Endothelial cell of umbilical vein (primary cell): ENCODE measurements around the gene LAMA5. TPM values are rescaled to one million over a fixed set of nuclear protein-coding genes. Genes with fewer than 3 reads are reported as not detected.

Experiments used
- BruUV-seq: library from RNA; stranded (reverse); fragments of 400-500 nt; replicated peaks from 2 replicates; lab custom pipeline; 2021; lab: Mats Ljungman, UMichigan
- CTCF ChIA-PET: fragments of 300-600, 350-600 bp; sonication (Branson Sonifier 250); formaldehyde crosslinking; loops from one replicate; lab custom pipeline; 2021; ENCODE audit warnings: antibody characterized with exemption, inconsistent platforms; lab: Charles Lee
- POLR2A ChIA-PET: fragments of 300-600, 350-600 bp; sonication (Branson Sonifier 250); formaldehyde crosslinking; loops from one replicate; lab custom pipeline; 2021; ENCODE audit warnings: antibody characterized with exemption, inconsistent platforms; lab: Charles Lee
- DNase-seq: peaks from one replicate; pipeline ENCODE4 v3.0.0-alpha.2; 2011; ENCODE audit warnings: low read depth, low spot score
- FAIRE-seq: peaks from 2 replicates; lab custom pipeline; 2011; peaks lifted over from hg19 to GRCh38; lab: Jason Lieb, UNC
- H2AFZ ChIP-seq: 2 replicates; pipeline ENCODE4 v1.6.0; 2012; ENCODE audit warnings: low read depth, low read length, control low read depth, inconsistent platforms
- H3K27ac ChIP-seq: 2 replicates; pipeline ENCODE4 v1.5.1; 2011; ENCODE audit warnings: low read depth, mild to moderate bottlenecking, control low read depth, low read length, moderate library complexity; ENCODE audit not compliant: insufficient read depth
- H3K27me3 ChIP-seq, 2 experiments: 2 replicates each; pipeline versions ENCODE4 v1.6.0 to v1.6.1; 2011; ENCODE audit warnings: low read length in 2 of 2, mixed read lengths in 1 of 2; ENCODE audit not compliant: control insufficient read depth in 2 of 2, insufficient read depth in 2 of 2
- H3K36me3 ChIP-seq, 2 experiments: 2 replicates in 1 of 2; 3 replicates in 1 of 2; pipeline ENCODE4 v1.5.1; 2011; ENCODE audit warnings: low read length in 2 of 2, mild to moderate bottlenecking in 1 of 2, moderate library complexity in 1 of 2; ENCODE audit not compliant: control insufficient read depth in 2 of 2, insufficient read depth in 2 of 2; ENCODE audit errors: extremely low read depth in 1 of 2
- H3K4me1 ChIP-seq: 3 replicates; pipeline ENCODE4 v1.5.1; 2011; ENCODE audit warnings: mild to moderate bottlenecking, low read length; ENCODE audit not compliant: control insufficient read depth, insufficient read depth; ENCODE audit errors: extremely low read depth
- H3K4me2 ChIP-seq: 2 replicates; pipeline ENCODE4 v1.6.1; 2011; ENCODE audit warnings: low read length, control low read depth, mixed read lengths; ENCODE audit not compliant: insufficient read depth
- H3K4me3 ChIP-seq, 3 experiments: fragments of 200-600 bp in 1 of 3; sonication (generic), shearing (Covaris generic) in 1 of 3; replicated peaks in 1 of 3; 2 replicates each; pipeline ENCODE4 v1.5.1; 2011 to 2016; ENCODE audit warnings: control low read depth in 3 of 3, low read length in 3 of 3, mild to moderate bottlenecking in 2 of 3, inconsistent platforms in 1 of 3, low read depth in 1 of 3, moderate library complexity in 1 of 3; ENCODE audit not compliant: insufficient read depth in 1 of 3
- H3K79me2 ChIP-seq: 2 replicates; pipeline ENCODE4 v1.6.0; 2012; ENCODE audit warnings: low read length, inconsistent platforms; ENCODE audit not compliant: control insufficient read depth, insufficient read depth
- H3K9ac ChIP-seq: replicated peaks from 2 replicates; pipeline ENCODE3; 2011; ENCODE audit warnings: low read length, control low read depth; ENCODE audit not compliant: insufficient read depth; ENCODE audit errors: extremely low read depth
- H3K9me1 ChIP-seq: replicated peaks from 3 replicates; pipeline ENCODE4 v1.6.0; 2011; ENCODE audit warnings: mild to moderate bottlenecking, low read length; ENCODE audit not compliant: control insufficient read depth, insufficient read depth; ENCODE audit errors: extremely low read depth
- H3K9me3 ChIP-seq: replicated peaks from 2 replicates; pipeline ENCODE4 v1.5.1; 2012; ENCODE audit warnings: low read length, inconsistent platforms; ENCODE audit not compliant: control insufficient read depth, insufficient read depth
- H4K20me1 ChIP-seq: replicated peaks from 2 replicates; pipeline ENCODE3; 2011; ENCODE audit warnings: mild to moderate bottlenecking, low read length; ENCODE audit not compliant: control insufficient read depth, insufficient read depth; ENCODE audit errors: extremely low read depth
- CTCF ChIP-seq, 2 donors: IDR thresholded peaks; 1 replicate in 1 of 2; 2 replicates in 1 of 2; pipeline ENCODE4 v1.5.1; 2011; ENCODE audit warnings: low read length in 2 of 2, mild to moderate bottlenecking in 2 of 2, moderate library complexity in 2 of 2, control low read depth in 1 of 2, inconsistent platforms in 1 of 2, low read depth in 1 of 2; ENCODE audit not compliant: insufficient read depth in 1 of 2; ENCODE audit errors: extremely low read depth in 1 of 2
- EZH2 ChIP-seq: IDR thresholded peaks from 2 replicates; pipeline ENCODE4 v1.6.1; 2012; ENCODE audit warnings: borderline replicate concordance, low read depth, mild to moderate bottlenecking, moderate library complexity, low read length, inconsistent platforms; ENCODE audit not compliant: severe bottlenecking
- FOS ChIP-seq: IDR thresholded peaks from 2 replicates; pipeline ENCODE4 v1.6.1; 2011; ENCODE audit warnings: mild to moderate bottlenecking, low read length, moderate library complexity, borderline replicate concordance; ENCODE audit not compliant: insufficient read depth
- GATA2 ChIP-seq: IDR thresholded peaks from 2 replicates; pipeline ENCODE4 v1.7.0; 2011; ENCODE audit warnings: low read depth, mild to moderate bottlenecking, moderate library complexity, mixed read lengths, low read length; ENCODE audit not compliant: insufficient read length, insufficient read depth
- JUN ChIP-seq: IDR thresholded peaks from 2 replicates; pipeline ENCODE4 v1.6.1; 2011; ENCODE audit warnings: borderline replicate concordance, low read depth; ENCODE audit not compliant: insufficient read length, insufficient read depth
- MYC ChIP-seq: IDR thresholded peaks from one replicate; pipeline ENCODE4 v1.6.1; 2011; ENCODE audit warnings: mild to moderate bottlenecking, low read depth, low read length
- POLR2A ChIP-seq: IDR thresholded peaks from 2 replicates; pipeline ENCODE4 v1.6.1; 2012; ENCODE audit warnings: low read depth, mild to moderate bottlenecking, control low read depth, low read length
- POLR2AphosphoS5 ChIP-seq: IDR thresholded peaks from 2 replicates; pipeline ENCODE4 v1.6.1; 2012; ENCODE audit warnings: low read depth, mild to moderate bottlenecking, control low read depth, low read length, moderate library complexity; ENCODE audit not compliant: insufficient read depth
- dilution Hi-C: fragments of 300-500 bp; cut with MboI; formaldehyde crosslinking; loops from one replicate; pipeline ENCODE4 v1.15.0; 2019; ENCODE audit warnings: low sequenced_read_pairs; ENCODE audit not compliant: extremely low pct_ligation_motif_present
- intact Hi-C: fragments of 100-400 bp; cut with micrococcal nuclease; formaldehyde crosslinking; loops from one replicate; pipeline ENCODE4 v1.10.0; 2022
- polyA plus RNA-seq, 4 experiments: library from polyadenylated mRNA; depleted of rRNA in 3 of 4; stranded (reverse) in 3 of 4; unstranded in 1 of 4; fragments of >200 nt; gene quantifications; 2 replicates each; pipeline versions ENCODE4 v1.2.1 to v1.2.3, GENCODE V29; 2011 to 2012; ENCODE audit warnings: missing spikeins in 1 of 4
- total RNA-seq: library from RNA; stranded (reverse); gene quantifications from 2 replicates; pipeline ENCODE4 v1.2.3, GENCODE V29; 2021
- TF ChIP-seq, protein P1 (sequence below): IDR thresholded peaks from 2 replicates; pipeline ENCODE4 v1.6.1; 2011; ENCODE audit not compliant: insufficient read depth, insufficient read length

LAMA5 gene
- total and polyA plus RNA-seq, 2 donors (not counting 3 experiments of a cell fraction or from before 2014, with no cell fraction given): 24.0 to 145 TPM

DNA sequence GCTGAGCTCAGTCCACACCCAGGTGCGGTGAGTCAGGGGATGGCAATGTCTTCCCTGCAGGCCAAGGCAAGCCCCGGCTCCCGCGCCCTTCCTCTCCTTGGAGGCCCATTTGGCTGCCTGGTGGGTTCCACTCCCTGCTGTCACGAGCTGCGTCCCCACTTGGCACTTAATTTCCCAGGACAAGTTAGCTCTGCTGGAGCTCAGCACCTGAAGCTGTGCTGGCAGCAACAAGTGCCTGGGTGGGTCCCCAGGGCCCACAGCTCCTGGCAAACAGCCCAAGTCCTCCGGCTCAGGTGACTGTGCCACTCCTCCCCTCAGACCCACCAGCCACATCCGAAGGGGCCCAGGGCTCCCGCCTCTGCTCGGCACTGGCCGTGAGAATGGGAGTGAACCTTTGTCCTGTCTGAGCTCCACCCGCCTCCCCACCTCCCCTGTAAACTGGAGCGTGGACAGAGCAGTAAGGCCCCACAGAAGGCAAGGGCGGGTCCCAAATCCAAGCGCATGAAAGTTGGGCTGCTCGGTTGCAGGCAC lies 16.9 kb downstream of the LAMA5 start:
- BruUV-seq: no TSS peak
- CTCF ChIA-PET: interaction anchor here (1.2 to 2.1 kb wide), 4 partner anchors 14 to 32 kb away, joined by 4 to 14 read pairs (median 12); partner anchors contain the start of gene LAMA5
- TF ChIP-seq GATA2 (no peak), POLR2A (no peak), MYC (no peak), EZH2 (no peak), JUN (no peak), CTCF (IDR thresholded peaks at IDR 0.05; ENCODE audit: extremely low read depth in 1 of 2, insufficient read depth in 1 of 2, low read depth in 1 of 2, low read length in 2 of 2) (no peak), FOS (no peak), POLR2AphosphoS5 (no peak)
- TF ChIP-seq, protein P1, sequence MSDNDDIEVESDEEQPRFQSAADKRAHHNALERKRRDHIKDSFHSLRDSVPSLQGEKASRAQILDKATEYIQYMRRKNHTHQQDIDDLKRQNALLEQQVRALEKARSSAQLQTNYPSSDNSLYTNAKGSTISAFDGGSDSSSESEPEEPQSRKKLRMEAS: no peak
- no peak for FAIRE-seq
- POLR2A ChIA-PET: no interaction called here
- Histone ChIP-seq H3K9ac (no peak overlapping the region), H3K4me1 (peaks cover 1% of the 10 kb centered on the region), H3K9me1 (no peaks in the 10 kb centered on the region), H4K20me1 (no peaks in the 10 kb centered on the region), H3K79me2 (peaks cover 31% of the 10 kb centered on the region), H3K27me3 (no peaks in the 10 kb centered on the region), H3K27ac (peak overlapping the region; percentile 3), H3K4me2 (no peak overlapping the region), H3K36me3 (peaks cover 7 to 33% of the 10 kb centered on the region in 2 experiments), H3K9me3 (no peaks in the 10 kb centered on the region), H2AFZ (no peak overlapping the region), H3K4me3 (no peak overlapping the region)
- dilution Hi-C loops (no loop called here), intact Hi-C loops (no loop called here)
- no peak for DNase-seq
